SU-DHL-6 (cell line): ENCODE results near the gene ZBTB21.

Experiments
- H2AFZ ChIP-seq: fragments of 200-600 bp; sonication (generic); 2 replicates; pipeline ENCODE4 v1.6.1; 2014; ENCODE audit warnings: low read depth, mild to moderate bottlenecking, moderate library complexity, mixed read lengths, antibody characterized with exemption, low read length; ENCODE audit not compliant: severe bottlenecking
- H3F3A ChIP-seq: fragments of 200-600 bp; shearing (Covaris generic); 2 replicates; pipeline ENCODE4 v1.6.0; 2016; ENCODE audit warnings: antibody characterized with exemption, mild to moderate bottlenecking; ENCODE audit not compliant: insufficient read depth
- H3K27ac ChIP-seq: fragments of 200-600 bp; sonication (generic); 2 replicates; pipeline ENCODE4 v1.5.1; 2016; ENCODE audit warnings: low read depth, mild to moderate bottlenecking, low read length, moderate library complexity, mixed read lengths
- H3K27me3 ChIP-seq: fragments of 200-600 bp; sonication (generic), shearing (Covaris generic); 2 replicates; pipeline ENCODE4 v1.6.0; 2014; ENCODE audit warnings: mild to moderate bottlenecking, low read length
- H3K36me3 ChIP-seq: fragments of 200-600 bp; sonication (generic); 2 replicates; pipeline ENCODE4 v1.6.1; 2014; ENCODE audit warnings: mild to moderate bottlenecking, low read length, mixed read lengths
- H3K4me2 ChIP-seq: fragments of 300-600, 200-600 bp; shearing (Covaris generic), sonication (generic); 2 replicates; pipeline ENCODE4 v1.6.0; 2014; ENCODE audit warnings: low read length, low read depth, mild to moderate bottlenecking; ENCODE audit not compliant: poor library complexity, severe bottlenecking
- H3K4me3 ChIP-seq: fragments of 200-600 bp; sonication (generic); 2 replicates; pipeline ENCODE4 v1.5.1; 2014; ENCODE audit warnings: antibody characterized with exemption, low read length, mild to moderate bottlenecking, mixed read lengths; ENCODE audit not compliant: insufficient read depth, poor library complexity, severe bottlenecking
- H3K79me2 ChIP-seq: fragments of 200-600 bp; sonication (generic); 2 replicates; pipeline ENCODE4 v1.6.1; 2014; ENCODE audit warnings: mild to moderate bottlenecking, low read length, moderate library complexity; ENCODE audit not compliant: insufficient read depth
- H3K9ac ChIP-seq: fragments of 200-600 bp; sonication (generic); 2 replicates; pipeline ENCODE4 v1.7.0; 2014; ENCODE audit warnings: mild to moderate bottlenecking, low read length
- H3K9me2 ChIP-seq: fragments of 200-600 bp; sonication (generic); replicated peaks from 2 replicates; pipeline ENCODE4 v1.6.1; 2014; ENCODE audit warnings: low read length; ENCODE audit not compliant: insufficient read depth
- H3K9me3 ChIP-seq: fragments of 200-600 bp; sonication (generic); 2 replicates; pipeline ENCODE4 v1.6.1; 2014; ENCODE audit warnings: low read length, mixed read lengths; ENCODE audit not compliant: insufficient read depth
- H4K20me1 ChIP-seq: fragments of 200-600 bp; sonication (generic); 2 replicates; pipeline ENCODE4 v1.6.1; 2014; ENCODE audit warnings: low read depth, mild to moderate bottlenecking, antibody characterized with exemption, low read length, moderate library complexity, mixed read lengths
- EZH2phosphoT487 ChIP-seq: fragments of 200-600 bp; sonication (generic), shearing (Covaris generic); conservative IDR thresholded peaks from 2 replicates; pipeline ENCODE4 v1.6.1; 2018; ENCODE audit warnings: mild to moderate bottlenecking, antibody characterized with exemption, low read length, moderate library complexity, mixed read lengths
- TF ChIP-seq, protein P1 (sequence below): fragments of 200-600 bp; sonication (generic); IDR thresholded peaks from one replicate; pipeline ENCODE4 v1.5.1; 2017; ENCODE audit warnings: antibody characterized with exemption, mild to moderate bottlenecking, low read length, moderate library complexity; ENCODE audit not compliant: insufficient read depth, poor library complexity, severe bottlenecking

Gene ZBTB21

DNA sequence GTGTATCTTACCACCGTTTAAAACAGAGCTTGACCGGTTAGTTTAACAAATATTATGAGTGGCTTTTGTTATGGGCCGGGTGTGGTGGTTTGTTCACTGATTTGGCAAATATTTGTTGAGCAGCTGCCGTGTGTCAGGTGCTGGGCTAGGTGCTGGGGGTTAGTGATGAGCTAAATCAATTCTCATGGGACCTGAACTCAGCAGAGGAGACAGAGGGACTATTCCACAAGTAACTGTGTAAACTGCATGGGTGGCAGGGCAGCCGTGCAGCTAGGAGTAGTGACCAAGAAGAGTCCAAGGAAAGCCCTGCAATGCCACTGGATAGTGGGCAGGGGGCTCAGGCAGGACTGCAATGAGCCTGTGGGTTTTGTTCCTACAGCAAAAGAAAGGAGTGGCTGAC, 45.1 kb downstream of the ZBTB21 start:
- Histone ChIP-seq H3K9ac (no peak overlapping the region), H3K4me2 (no peak overlapping the region), H3K9me2 (no peaks in the 10 kb centered on the region), H3K4me3 (no peak overlapping the region), H3K27ac (no peak overlapping the region), H3K79me2 (no peaks in the 10 kb centered on the region), H3K9me3 (no peaks in the 10 kb centered on the region), H3F3A (no peaks in the 10 kb centered on the region), H2AFZ (no peak overlapping the region), H3K36me3 (no peaks in the 10 kb centered on the region), H3K27me3 (no peaks in the 10 kb centered on the region), H4K20me1 (no peaks in the 10 kb centered on the region)
- TF ChIP-seq, protein P1, sequence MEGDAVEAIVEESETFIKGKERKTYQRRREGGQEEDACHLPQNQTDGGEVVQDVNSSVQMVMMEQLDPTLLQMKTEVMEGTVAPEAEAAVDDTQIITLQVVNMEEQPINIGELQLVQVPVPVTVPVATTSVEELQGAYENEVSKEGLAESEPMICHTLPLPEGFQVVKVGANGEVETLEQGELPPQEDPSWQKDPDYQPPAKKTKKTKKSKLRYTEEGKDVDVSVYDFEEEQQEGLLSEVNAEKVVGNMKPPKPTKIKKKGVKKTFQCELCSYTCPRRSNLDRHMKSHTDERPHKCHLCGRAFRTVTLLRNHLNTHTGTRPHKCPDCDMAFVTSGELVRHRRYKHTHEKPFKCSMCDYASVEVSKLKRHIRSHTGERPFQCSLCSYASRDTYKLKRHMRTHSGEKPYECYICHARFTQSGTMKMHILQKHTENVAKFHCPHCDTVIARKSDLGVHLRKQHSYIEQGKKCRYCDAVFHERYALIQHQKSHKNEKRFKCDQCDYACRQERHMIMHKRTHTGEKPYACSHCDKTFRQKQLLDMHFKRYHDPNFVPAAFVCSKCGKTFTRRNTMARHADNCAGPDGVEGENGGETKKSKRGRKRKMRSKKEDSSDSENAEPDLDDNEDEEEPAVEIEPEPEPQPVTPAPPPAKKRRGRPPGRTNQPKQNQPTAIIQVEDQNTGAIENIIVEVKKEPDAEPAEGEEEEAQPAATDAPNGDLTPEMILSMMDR = no peak
- TF ChIP-seq EZH2phosphoT487 = no peak

DNA sequence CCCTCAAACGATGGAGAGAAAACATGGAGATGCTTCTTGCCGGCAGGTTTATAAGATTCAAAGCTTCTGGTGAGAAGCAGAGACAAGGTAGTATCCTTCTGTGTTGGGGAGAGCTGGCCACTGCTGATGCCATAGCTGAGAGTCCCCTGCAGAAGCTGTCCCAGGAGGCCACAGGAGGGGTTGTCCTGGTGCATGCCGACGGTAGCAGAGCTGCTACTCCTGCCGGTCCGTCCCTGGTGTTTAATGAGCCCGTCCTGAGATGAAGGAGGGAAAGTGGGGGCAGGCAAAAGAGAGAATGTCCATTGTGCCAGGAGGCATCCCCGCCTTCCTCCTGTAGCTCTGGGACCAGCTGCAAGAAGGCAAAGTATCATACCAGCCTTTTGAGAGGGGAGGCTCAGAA, 46.0 kb downstream of the ZBTB21 start:
- no peak overlapping the region for H2AFZ ChIP-seq
- no peaks in the 10 kb centered on the region for H3K27me3 ChIP-seq
- H3K4me2 ChIP-seq = no peak overlapping the region
- no peak overlapping the region for H3K9ac ChIP-seq
- H3K79me2 ChIP-seq = no peaks in the 10 kb centered on the region
- H3K36me3 ChIP-seq = no peaks in the 10 kb centered on the region
- H4K20me1 ChIP-seq = no peaks in the 10 kb centered on the region
- H3F3A ChIP-seq = no peaks in the 10 kb centered on the region
- TF ChIP-seq, protein P1 = no peak
- no peak for TF ChIP-seq EZH2phosphoT487
- no peaks in the 10 kb centered on the region for H3K9me2 ChIP-seq
- H3K9me3 ChIP-seq = no peaks in the 10 kb centered on the region
- no peak overlapping the region for H3K4me3 ChIP-seq
- no peak overlapping the region for H3K27ac ChIP-seq

DNA sequence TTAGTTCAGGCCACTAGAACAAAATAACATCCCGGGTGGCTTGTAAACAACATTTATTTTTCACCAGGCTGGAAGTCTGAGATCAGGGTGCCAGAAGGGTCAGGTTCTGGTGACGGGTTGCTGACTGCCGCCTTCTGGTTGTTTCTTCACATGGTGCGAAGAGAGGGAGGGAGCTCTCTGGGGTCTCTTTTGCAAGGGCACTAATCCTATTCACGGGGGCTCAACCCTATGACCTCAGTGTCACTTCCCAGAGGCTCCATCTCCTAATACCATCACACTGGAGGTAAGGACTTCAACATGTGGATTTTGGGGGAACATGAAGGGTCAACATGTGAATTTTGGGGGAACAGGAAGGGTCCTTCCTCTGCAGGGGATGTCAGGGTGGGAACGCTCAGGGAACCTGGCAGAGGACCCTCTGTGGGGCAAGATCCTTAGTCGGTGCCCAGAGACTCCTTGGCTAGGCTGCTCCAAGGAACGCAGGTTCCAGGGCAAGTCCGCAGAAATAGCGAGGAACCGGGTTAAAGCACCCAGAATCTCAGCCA, 47.7 kb downstream of the ZBTB21 start:
- H3K9me2 ChIP-seq = no peaks in the 10 kb centered on the region
- H2AFZ ChIP-seq = no peak overlapping the region
- H4K20me1 ChIP-seq = no peaks in the 10 kb centered on the region
- H3K4me2 ChIP-seq = no peak overlapping the region
- H3K9ac ChIP-seq = no peak overlapping the region
- no peaks in the 10 kb centered on the region for H3K9me3 ChIP-seq
- no peaks in the 10 kb centered on the region for H3K36me3 ChIP-seq
- no peak for TF ChIP-seq EZH2phosphoT487
- TF ChIP-seq, protein P1 = no peak
- no peak overlapping the region for H3K4me3 ChIP-seq
- H3K27ac ChIP-seq = no peak overlapping the region
- H3K79me2 ChIP-seq = no peaks in the 10 kb centered on the region
- H3K27me3 ChIP-seq = no peaks in the 10 kb centered on the region
- H3F3A ChIP-seq = no peaks in the 10 kb centered on the region
